Epithelial cell of proximal tubule (primary cell): ENCODE data around the gene PARD3B. TPM values are rescaled to one million over a fixed set of nuclear protein-coding genes. Genes with fewer than 3 reads are reported as not detected.

Experiments
- DNase-seq: peaks from one replicate; pipeline ENCODE4 v3.0.0-alpha.2; 2011; ENCODE audit warnings: low read depth
- H3K4me3 ChIP-seq: 2 replicates; pipeline ENCODE4 v1.5.1; 2011; ENCODE audit warnings: low read depth, mild to moderate bottlenecking, low read length
- total RNA-seq: library from RNA; depleted of rRNA; stranded (reverse); fragments of >200 nt; gene quantifications from 2 replicates; pipeline ENCODE4 v1.2.3, GENCODE V29; 2015
- TF ChIP-seq, protein P1 (sequence below): conservative IDR thresholded peaks from 2 replicates; pipeline ENCODE4 v1.5.1; 2012; ENCODE audit warnings: low read depth, mild to moderate bottlenecking, low read length

The PARD3B gene
- total RNA-seq, 1 donor from 2014 or later: 3.6 TPM

DNA sequence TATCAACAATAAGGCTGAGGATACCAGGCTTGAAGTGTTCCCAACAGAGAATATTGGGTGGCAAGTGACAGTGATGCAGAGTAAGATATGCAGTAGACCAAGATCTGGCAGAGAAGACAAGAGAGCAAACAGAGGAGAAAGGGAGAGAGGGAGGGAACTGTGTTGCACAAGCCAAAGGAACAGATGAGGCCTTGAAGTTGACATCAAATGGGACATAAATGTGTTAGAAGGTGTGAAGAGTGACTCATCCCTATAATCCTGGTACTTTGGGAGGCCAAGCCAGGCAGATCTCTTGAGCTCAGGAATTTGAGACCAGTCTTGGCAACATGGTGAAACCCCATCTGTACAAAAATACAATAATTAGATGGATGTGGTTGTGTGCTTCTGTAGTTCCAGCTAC, 342.9 kb downstream of the PARD3B start:
- no peak for DNase-seq
- no peak overlapping the region for H3K4me3 ChIP-seq
- TF ChIP-seq, protein P1, sequence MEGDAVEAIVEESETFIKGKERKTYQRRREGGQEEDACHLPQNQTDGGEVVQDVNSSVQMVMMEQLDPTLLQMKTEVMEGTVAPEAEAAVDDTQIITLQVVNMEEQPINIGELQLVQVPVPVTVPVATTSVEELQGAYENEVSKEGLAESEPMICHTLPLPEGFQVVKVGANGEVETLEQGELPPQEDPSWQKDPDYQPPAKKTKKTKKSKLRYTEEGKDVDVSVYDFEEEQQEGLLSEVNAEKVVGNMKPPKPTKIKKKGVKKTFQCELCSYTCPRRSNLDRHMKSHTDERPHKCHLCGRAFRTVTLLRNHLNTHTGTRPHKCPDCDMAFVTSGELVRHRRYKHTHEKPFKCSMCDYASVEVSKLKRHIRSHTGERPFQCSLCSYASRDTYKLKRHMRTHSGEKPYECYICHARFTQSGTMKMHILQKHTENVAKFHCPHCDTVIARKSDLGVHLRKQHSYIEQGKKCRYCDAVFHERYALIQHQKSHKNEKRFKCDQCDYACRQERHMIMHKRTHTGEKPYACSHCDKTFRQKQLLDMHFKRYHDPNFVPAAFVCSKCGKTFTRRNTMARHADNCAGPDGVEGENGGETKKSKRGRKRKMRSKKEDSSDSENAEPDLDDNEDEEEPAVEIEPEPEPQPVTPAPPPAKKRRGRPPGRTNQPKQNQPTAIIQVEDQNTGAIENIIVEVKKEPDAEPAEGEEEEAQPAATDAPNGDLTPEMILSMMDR: no peak

DNA sequence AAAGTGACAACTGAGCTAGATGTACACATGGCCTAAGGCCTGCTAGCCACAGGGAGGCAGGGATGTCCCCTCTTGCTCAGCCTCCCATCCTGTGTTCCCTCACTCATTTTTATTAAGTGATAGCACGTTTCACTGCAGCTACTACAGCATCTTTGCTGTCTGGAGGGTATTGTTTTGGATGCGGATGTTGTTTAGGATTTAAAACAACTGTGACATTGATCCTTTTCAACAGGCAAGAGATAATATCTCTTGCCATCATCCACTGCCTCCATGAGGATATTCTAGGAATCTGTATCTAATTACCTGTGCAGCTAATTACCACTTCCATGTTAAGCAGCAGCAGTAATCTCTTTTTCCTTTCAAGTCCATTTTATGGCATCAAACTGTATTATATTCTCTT, 345.4 kb downstream of the PARD3B start:
- TF ChIP-seq, protein P1: no peak
- no peak overlapping the region for H3K4me3 ChIP-seq
- no peak for DNase-seq

DNA sequence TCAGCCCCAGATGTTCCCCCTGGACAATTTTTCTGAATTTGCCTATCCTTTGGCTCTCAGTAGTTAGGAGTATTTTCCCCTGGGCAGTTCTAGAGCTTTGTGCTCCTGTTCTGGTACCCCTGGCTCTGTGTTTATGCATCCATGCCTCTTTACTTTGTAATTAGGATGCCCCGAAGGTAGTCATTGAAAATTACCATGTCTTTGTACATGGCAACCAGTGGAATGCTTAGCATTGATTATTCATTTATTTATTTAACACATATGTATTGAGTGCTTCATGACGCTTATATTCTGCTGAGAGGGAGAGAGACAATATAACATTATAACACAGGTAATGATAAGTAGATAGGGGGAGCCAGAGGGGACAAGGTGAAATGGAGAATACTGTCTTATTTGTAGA, 346.5 kb downstream of the PARD3B start:
- TF ChIP-seq, protein P1: no peak
- H3K4me3 ChIP-seq: no peak overlapping the region

DNA sequence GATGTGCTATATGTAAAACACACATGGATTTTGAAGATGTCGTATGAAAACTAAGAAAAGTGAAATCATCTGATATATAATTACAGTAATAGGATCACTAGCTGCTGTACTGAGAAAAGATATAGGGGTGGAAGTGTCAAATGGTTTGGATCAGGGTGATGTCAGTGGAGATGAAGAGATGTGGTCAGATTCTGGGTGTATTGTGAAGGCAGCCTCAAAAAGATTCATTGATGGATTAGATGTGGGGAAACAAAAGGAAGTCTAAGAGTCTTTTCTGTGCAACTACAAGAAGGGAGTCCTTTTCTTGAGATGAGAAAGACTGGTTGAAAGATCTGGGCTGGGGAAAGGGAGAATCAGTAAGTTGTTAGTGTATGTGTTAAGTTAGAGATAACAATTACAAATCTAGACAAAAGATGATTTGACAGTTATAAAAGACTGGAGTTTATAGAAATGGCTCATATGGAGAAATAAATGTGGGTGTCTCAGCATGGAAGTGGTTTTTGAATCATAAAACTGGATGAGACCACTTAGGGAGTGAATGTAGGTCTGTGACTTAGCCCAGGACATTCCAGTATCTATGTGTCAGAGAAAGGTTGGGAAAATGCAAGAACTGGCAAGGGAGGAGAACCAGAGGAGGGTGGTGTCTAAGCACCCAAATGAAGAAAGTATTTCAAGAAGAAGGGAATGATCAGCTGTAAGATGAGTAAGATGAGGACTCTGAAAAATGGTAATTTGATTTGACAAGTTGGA, 347.4 kb downstream of the PARD3B start:
- DNase-seq: peak; percentile 3

More for the DNA sequence above, 346.5 kb downstream of the PARD3B start:
- DNase-seq: no peak

DNA sequence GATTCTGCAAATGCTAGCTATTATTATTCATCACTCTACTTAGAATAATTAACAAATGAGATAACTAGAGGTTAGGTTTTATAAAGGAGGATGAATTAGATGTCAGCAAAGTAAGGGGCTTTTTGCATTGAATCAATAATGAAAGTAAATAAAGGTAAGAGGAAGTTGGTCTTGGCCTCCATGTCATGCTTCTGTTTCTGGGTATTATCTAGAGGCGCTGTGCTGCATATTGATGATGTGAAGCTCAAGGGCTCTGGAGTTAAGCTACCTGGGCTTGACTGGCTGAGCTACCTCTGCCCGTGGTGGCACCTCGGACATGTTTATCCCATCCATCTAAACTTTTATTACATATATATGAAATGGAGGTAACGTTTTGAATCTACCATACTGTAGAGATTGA, 350.9 kb downstream of the PARD3B start:
- H3K4me3 ChIP-seq: no peak overlapping the region
- DNase-seq: no peak
- TF ChIP-seq, protein P1: no peak

More for the DNA sequence above, 347.4 kb downstream of the PARD3B start:
- H3K4me3 ChIP-seq: no peak overlapping the region
- TF ChIP-seq, protein P1: no peak

DNA sequence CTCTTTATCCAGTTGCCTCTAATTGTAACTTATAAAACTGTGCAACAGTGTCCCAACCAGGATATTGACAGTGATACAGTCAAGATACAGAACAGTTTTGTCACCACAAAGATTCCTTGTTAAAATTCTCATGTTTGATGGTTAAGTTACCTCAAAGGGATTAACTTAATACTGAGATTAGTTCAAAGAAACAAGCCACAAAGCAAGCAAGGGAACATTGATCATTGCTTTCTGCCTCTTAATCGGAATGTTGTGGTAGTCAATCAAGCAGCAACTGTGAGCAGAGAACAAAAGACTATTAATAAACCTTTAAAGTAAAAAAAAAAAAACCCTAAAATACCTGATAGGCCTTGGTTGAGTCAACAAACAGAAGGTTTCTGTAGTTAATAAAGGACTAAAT, 352.3 kb downstream of the PARD3B start:
- no peak overlapping the region for H3K4me3 ChIP-seq
- TF ChIP-seq, protein P1: no peak
- DNase-seq: peak; percentile 4
